Uterus (tissue), 4 donors: Measurements from ENCODE around the gene CNTNAP1. TPM values are rescaled to one million over a fixed set of nuclear protein-coding genes. Genes with fewer than 3 reads are reported as not detected.
A peak's percentile ranks its signal among the peaks of the same experiment; 100 is the strongest.

ENCODE experiments used
- DNase-seq, 2 donors: peaks; one replicate each; pipeline ENCODE4 v3.0.0-alpha.2; 2019 to 2020
- H3K27ac ChIP-seq, 2 donors: fragments of 200-600 bp; sonication (generic); 1 replicate in 1 of 2; 2 replicates in 1 of 2; pipeline ENCODE4 v1.5.1; 2016 to 2018
- H3K27me3 ChIP-seq, 2 donors: fragments of 200-600 bp; sonication (generic); one replicate each; pipeline ENCODE4 v1.5.1; 2018 to 2019; ENCODE audit warnings: control low read depth in 1 of 2
- H3K36me3 ChIP-seq, 2 donors: fragments of 200-600 bp; sonication (generic); one replicate each; pipeline ENCODE4 v1.5.1; 2019; ENCODE audit warnings: control low read depth in 1 of 2
- H3K4me1 ChIP-seq, 2 donors: fragments of 200-600 bp; sonication (generic); one replicate each; pipeline ENCODE4 v1.5.1; 2018 to 2019; ENCODE audit warnings: control low read depth in 1 of 2
- H3K4me3 ChIP-seq, 2 donors: fragments of 200-600 bp; sonication (generic); 1 replicate in 1 of 2; 2 replicates in 1 of 2; pipeline ENCODE4 v1.5.1; 2018 to 2019; ENCODE audit warnings: mild to moderate bottlenecking in 1 of 2
- H3K9me3 ChIP-seq, 2 donors: fragments of 200-600 bp; sonication (generic); one replicate each; pipeline ENCODE4 v1.5.1; 2019; ENCODE audit warnings: control low read depth in 1 of 2
- POLR2A ChIP-seq, 2 donors: fragments of 450-650 bp; IDR thresholded peaks; one replicate each; pipeline ENCODE4 v1.6.1; 2016; ENCODE audit warnings: antibody characterized with exemption in 2 of 2, mild to moderate bottlenecking in 1 of 2, moderate library complexity in 1 of 2
- intact Hi-C: fragments of 100-400 bp; cut with DNase I; formaldehyde crosslinking; loops from one replicate; pipeline ENCODE4 v1.15.1; 2023; ENCODE audit warnings: low total_unique reads
- total RNA-seq, 4 donors: library from RNA; depleted of rRNA in 3 of 4; stranded (reverse); fragments of >200 nt in 3 of 4; gene quantifications; one replicate each; pipeline versions ENCODE4 v1.1.0 to v1.2.4, GENCODE V29; 2014 to 2023
- TF ChIP-seq, protein P1 (sequence below), 4 experiments: fragments of 200-600 bp in 2 of 4; fragments of 450-650 bp in 2 of 4; sonication (generic) in 2 of 4; IDR thresholded peaks; one replicate each; pipeline ENCODE4 v1.5.1; 2016 to 2019; ENCODE audit warnings: antibody characterized with exemption in 4 of 4, mild to moderate bottlenecking in 2 of 4, moderate library complexity in 1 of 4
- donor health status: DM: yes; HTN: yes; CAD: no.

Gene CNTNAP1
- total RNA-seq, 4 donors from 2014 or later = 1.5 to 61.5 (median 26.5) TPM

DNA sequence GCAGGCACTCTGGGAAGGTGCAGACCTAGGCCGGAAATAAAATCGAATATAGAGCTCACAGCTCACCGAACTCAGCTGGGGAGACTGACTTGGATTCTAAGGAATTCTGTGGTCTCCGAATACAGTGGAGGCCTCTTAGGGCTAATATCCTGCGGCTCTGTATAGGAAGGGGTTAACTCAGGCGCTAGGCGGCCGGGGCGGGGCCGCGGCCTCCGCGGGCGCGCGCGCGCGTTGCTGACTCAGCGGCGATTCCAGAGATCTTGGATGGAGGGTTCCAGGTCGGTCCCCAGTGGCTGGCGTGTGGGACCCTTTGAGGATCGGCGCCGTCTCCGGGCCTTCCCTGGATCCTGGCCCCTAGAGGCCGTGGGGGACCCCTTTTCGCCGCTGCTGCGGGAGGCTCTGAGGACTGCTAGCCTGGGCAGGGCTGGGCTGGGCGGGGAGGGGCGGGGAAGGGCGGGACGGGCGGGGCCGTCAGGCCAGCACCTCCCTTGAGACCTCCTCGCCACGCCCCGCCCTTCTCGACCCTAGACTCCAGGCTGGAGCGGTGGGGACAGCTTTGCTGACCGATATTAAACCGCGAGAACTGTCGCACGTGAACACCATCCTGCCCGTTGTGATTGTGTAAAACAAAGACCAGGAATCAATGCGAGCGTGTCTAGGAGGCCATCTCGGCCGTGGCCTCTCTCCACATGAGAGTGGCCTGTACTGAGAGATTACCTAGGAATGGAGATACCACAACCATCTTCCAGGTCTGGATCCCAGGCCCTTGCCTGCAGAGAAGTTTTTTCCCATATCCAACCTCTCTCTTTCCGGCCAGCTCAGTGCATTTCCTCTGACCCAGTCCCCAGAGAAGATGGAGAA, 4.2 kb upstream of the CNTNAP1 start:
- TF ChIP-seq POLR2A (IDR thresholded peaks at IDR 0.05) = peak in 1 of 2 donors; percentile 55
- TF ChIP-seq, protein P1, sequence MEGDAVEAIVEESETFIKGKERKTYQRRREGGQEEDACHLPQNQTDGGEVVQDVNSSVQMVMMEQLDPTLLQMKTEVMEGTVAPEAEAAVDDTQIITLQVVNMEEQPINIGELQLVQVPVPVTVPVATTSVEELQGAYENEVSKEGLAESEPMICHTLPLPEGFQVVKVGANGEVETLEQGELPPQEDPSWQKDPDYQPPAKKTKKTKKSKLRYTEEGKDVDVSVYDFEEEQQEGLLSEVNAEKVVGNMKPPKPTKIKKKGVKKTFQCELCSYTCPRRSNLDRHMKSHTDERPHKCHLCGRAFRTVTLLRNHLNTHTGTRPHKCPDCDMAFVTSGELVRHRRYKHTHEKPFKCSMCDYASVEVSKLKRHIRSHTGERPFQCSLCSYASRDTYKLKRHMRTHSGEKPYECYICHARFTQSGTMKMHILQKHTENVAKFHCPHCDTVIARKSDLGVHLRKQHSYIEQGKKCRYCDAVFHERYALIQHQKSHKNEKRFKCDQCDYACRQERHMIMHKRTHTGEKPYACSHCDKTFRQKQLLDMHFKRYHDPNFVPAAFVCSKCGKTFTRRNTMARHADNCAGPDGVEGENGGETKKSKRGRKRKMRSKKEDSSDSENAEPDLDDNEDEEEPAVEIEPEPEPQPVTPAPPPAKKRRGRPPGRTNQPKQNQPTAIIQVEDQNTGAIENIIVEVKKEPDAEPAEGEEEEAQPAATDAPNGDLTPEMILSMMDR (IDR thresholded peaks at IDR 0.05) = peak in 1 of 4 experiments; percentile 23
- H3K9me3 ChIP-seq = no peaks in the 10 kb centered on the region
- no peaks in the 10 kb centered on the region for H3K27me3 ChIP-seq
- H3K4me1 ChIP-seq = peaks cover 3 to 23% of the 10 kb centered on the region in 2 donors
- peak overlapping the region; percentile 96 to 97 for H3K27ac ChIP-seq
- peak overlapping the region; percentile 55 to 91 for H3K4me3 ChIP-seq
- intact Hi-C loops = loop anchor here (10.0 kb wide), 1 partner anchor 103 kb away; the partner anchor contains the start of gene PSMC3IP
- peak; percentile 87 to 90 for DNase-seq
- no peaks in the 10 kb centered on the region for H3K36me3 ChIP-seq

DNA sequence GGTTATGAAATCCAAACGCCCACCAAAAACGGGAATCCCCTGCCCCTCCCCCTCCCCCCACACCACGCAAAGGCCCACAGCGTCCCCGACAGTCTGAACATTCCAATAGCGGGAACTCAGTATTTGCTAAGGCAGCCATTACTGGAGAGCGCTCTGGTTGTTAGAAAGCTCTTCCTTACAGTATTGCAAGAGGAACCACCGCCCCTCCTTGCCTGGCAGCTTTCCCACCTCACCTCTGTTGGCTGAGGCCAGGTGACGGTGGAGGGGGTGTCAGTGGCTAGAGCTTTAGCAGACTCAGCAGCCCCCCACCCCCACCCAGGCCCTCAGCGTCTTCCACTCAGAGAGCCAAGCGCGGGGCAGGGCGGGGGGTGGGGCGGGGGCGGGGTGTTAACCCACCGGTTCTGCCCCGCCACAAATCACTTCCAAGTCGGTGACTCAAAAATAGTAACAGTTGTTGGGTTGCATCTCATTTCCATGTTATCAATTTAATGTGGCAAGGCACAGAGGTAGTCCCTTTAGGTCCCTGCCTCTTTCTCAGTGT, 3.3 kb upstream of the CNTNAP1 start:
- TF ChIP-seq, protein P1 (IDR thresholded peaks at IDR 0.05) = no peak
- no peak for TF ChIP-seq POLR2A (IDR thresholded peaks at IDR 0.05)
- no peaks in the 10 kb centered on the region for H3K36me3 ChIP-seq
- H3K27me3 ChIP-seq = no peaks in the 10 kb centered on the region
- H3K4me3 ChIP-seq = peak overlapping the region; percentile 55 to 91
- DNase-seq = peak; percentile 66 to 73
- no peaks in the 10 kb centered on the region for H3K9me3 ChIP-seq
- peak overlapping the region; percentile 96 to 97 for H3K27ac ChIP-seq
- intact Hi-C loops = loop anchor here (10.0 kb wide), 1 partner anchor 104 kb away; the partner anchor contains the start of gene PSMC3IP
- peaks cover 3 to 20% of the 10 kb centered on the region in 2 donors for H3K4me1 ChIP-seq

DNA sequence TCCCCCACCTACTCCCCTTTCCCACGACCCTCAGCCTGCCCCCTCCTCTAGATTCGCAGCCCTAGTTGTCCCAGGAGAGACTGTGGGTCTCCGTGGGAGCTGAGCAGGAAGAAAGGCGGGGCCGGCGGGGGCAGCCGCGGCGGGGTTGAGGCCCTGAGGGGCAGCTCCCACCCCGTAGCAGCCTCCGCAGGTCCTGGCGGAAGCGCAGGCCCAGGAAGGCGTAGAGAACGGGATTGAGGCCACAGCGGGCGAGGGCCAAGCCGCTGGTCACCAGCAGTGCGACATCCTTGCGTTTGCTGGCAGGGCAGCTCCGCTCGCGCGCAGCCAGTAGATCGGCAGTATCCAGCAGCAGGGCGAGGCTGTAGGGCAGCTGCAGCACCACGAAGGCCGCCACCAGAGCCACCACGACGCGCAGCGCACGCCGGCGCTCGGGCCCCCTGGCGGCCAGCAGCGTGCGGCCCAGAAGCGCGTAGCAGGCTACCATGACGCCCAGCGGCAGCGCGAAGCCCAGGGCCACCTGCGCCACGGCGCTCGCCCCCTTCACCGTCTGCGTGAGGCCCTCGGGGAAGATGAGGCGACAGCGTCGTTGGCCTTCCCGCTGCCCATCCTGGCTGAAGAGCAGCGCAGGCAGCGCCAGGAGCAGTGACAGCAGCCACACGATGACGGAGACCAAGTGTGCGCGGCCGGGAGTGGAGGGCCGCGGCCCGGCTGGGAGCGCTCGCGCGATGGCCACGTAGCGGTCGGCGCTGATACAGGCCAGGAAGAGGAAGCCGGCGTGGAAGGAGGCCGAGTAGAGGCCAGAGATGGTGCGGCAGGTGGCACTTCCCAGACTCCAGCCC, 2.6 kb upstream of the CNTNAP1 start:
- intact Hi-C loops = loop anchor here (10.0 kb wide), 1 partner anchor 105 kb away; the partner anchor contains the start of gene PSMC3IP
- Histone ChIP-seq H3K27ac (peak overlapping the region; percentile 96 to 97), H3K4me3 (peak overlapping the region; percentile 55 to 91), H3K27me3 (no peaks in the 10 kb centered on the region), H3K36me3 (no peaks in the 10 kb centered on the region), H3K9me3 (no peaks in the 10 kb centered on the region), H3K4me1 (peaks cover 3 to 17% of the 10 kb centered on the region in 2 donors)
- DNase-seq = peak; percentile 63 to 82
- TF ChIP-seq POLR2A (IDR thresholded peaks at IDR 0.05) = peak in 1 of 2 donors; percentile 57
- TF ChIP-seq, protein P1 (IDR thresholded peaks at IDR 0.05) = peak; percentile 77 to 96 (median 90)

DNA sequence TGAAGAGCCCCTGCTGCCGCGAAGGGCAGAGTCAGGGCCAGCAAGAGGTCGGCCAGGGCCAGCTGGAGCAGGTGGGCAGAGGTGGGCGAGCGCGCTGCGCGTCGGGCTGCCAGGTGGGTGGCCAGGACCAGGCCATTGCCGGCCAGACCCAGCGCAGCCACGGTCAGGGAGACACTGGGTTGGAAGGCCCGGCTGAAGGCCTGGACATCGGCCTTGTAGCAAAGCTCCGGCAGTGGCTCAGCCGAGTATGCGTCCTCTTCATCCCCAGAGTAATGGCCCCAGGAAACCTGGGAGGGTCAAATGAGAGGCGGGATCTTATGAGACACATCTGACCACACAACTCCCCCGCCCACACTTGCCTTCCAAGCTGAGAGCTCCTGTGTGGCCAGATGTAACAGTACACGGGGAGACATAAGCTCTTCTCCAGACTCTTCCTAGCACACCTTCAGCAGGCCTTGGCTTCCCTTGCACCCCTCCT, 2.0 kb upstream of the CNTNAP1 start:
- TF ChIP-seq, protein P1 (IDR thresholded peaks at IDR 0.05) = no peak
- TF ChIP-seq POLR2A (IDR thresholded peaks at IDR 0.05) = peak in 1 of 2 donors; percentile 39
- DNase-seq = peak; percentile 66 to 73
- H3K4me1 ChIP-seq = peaks cover 3 to 17% of the 10 kb centered on the region in 2 donors
- intact Hi-C loops = no loop called here
- no peaks in the 10 kb centered on the region for H3K9me3 ChIP-seq
- H3K36me3 ChIP-seq = no peaks in the 10 kb centered on the region
- peak overlapping the region; percentile 55 to 91 for H3K4me3 ChIP-seq
- H3K27ac ChIP-seq = peak overlapping the region; percentile 96 to 97
- no peaks in the 10 kb centered on the region for H3K27me3 ChIP-seq
